Neural progenitor cell (in vitro differentiated cells): ENCODE results near the gene RBM43. TPM values are rescaled to one million over a fixed set of nuclear protein-coding genes. Genes with fewer than 3 reads are reported as not detected.

Experiments
- DNase-seq: peaks from one replicate; pipeline ENCODE4 v3.0.0-alpha.2; 2016; ENCODE audit warnings: low spot score
- H2AFZ ChIP-seq: fragments of 200-600 bp; sonication (generic); replicated peaks from 2 replicates; pipeline ENCODE4 v1.6.1; 2016; ENCODE audit warnings: antibody characterized with exemption
- H3F3A ChIP-seq: fragments of 200-600 bp; sonication (generic); 2 replicates; pipeline ENCODE4 v1.6.1; 2016; ENCODE audit warnings: antibody characterized with exemption, low read depth
- H3K27ac ChIP-seq: fragments of 200-600 bp; sonication (generic); 2 replicates; pipeline ENCODE4 v1.5.1; 2016; ENCODE audit warnings: mild to moderate bottlenecking
- H3K27me3 ChIP-seq: fragments of 200-600 bp; sonication (generic); 2 replicates; pipeline ENCODE4 v1.6.1; 2016; ENCODE audit warnings: mild to moderate bottlenecking, moderate library complexity
- H3K36me3 ChIP-seq: fragments of 200-600 bp; sonication (generic); 2 replicates; pipeline ENCODE4 v1.5.1; 2016
- H3K4me1 ChIP-seq: fragments of 200-600 bp; sonication (generic); 2 replicates; pipeline ENCODE4 v1.6.1; 2016; ENCODE audit warnings: mixed run types
- H3K4me2 ChIP-seq: fragments of 200-600 bp; sonication (generic); 2 replicates; pipeline ENCODE4 v1.6.1; 2016
- H3K4me3 ChIP-seq: fragments of 200-600 bp; sonication (generic); 2 replicates; pipeline ENCODE4 v1.5.1; 2016
- H3K79me2 ChIP-seq: fragments of 200-600 bp; sonication (generic); 2 replicates; pipeline ENCODE4 v1.6.1; 2016; ENCODE audit warnings: low read depth
- H3K9ac ChIP-seq: fragments of 200-600 bp; sonication (generic); 2 replicates; pipeline ENCODE4 v1.6.1; 2016
- H3K9me3 ChIP-seq: fragments of 200-600 bp; sonication (generic); 2 replicates; pipeline ENCODE4 v1.5.1; 2016; ENCODE audit warnings: low read depth
- H4K20me1 ChIP-seq: fragments of 200-600 bp; sonication (generic); 2 replicates; pipeline ENCODE4 v1.6.1; 2016; ENCODE audit warnings: low read depth
- H3K27ac Mint-ChIP-seq: 3 replicates; pipeline ENCODE4 v1.8.0; 2021; ENCODE audit warnings: mixed read lengths
- H3K27me3 Mint-ChIP-seq: 2 replicates; pipeline ENCODE4 v1.8.0; 2022; ENCODE audit warnings: low read depth, mild to moderate bottlenecking, inconsistent platforms, moderate library complexity, mixed read lengths; ENCODE audit not compliant: insufficient read depth
- H3K36me3 Mint-ChIP-seq: 3 replicates; pipeline ENCODE4 v1.8.0; 2021; ENCODE audit warnings: mixed read lengths
- H3K4me1 Mint-ChIP-seq: 3 replicates; pipeline ENCODE4 v1.8.0; 2021; ENCODE audit warnings: mixed read lengths
- H3K4me3 Mint-ChIP-seq: 3 replicates; pipeline ENCODE4 v1.8.0; 2021; ENCODE audit warnings: mild to moderate bottlenecking, moderate library complexity, mixed read lengths
- H3K9me3 Mint-ChIP-seq: 3 replicates; pipeline ENCODE4 v1.8.0; 2020; ENCODE audit warnings: mixed read lengths
- EZH2 ChIP-seq: fragments of 200-600 bp; sonication (generic); IDR thresholded peaks from 2 replicates; pipeline ENCODE4 v1.6.1; 2017; ENCODE audit warnings: antibody characterized with exemption, mild to moderate bottlenecking, moderate library complexity
- EZH2phosphoT487 ChIP-seq: fragments of 200-600 bp; sonication (generic); IDR thresholded peaks from 2 replicates; pipeline ENCODE4 v1.6.1; 2017; ENCODE audit warnings: antibody characterized with exemption
- total RNA-seq: library from RNA; depleted of rRNA; stranded (reverse); fragments of >200 nt; gene quantifications from 2 replicates; pipeline ENCODE4 v1.2.3, GENCODE V29; 2015; ENCODE audit warnings: low replicate concordance
- TF ChIP-seq, protein P1 (sequence below): fragments of 200-600 bp; sonication (generic); IDR thresholded peaks from 2 replicates; pipeline ENCODE4 v1.5.1; 2017; ENCODE audit warnings: antibody characterized with exemption, mild to moderate bottlenecking

The RBM43 gene
- total RNA-seq, 1 donor from 2014 or later = 1.1 TPM

DNA sequence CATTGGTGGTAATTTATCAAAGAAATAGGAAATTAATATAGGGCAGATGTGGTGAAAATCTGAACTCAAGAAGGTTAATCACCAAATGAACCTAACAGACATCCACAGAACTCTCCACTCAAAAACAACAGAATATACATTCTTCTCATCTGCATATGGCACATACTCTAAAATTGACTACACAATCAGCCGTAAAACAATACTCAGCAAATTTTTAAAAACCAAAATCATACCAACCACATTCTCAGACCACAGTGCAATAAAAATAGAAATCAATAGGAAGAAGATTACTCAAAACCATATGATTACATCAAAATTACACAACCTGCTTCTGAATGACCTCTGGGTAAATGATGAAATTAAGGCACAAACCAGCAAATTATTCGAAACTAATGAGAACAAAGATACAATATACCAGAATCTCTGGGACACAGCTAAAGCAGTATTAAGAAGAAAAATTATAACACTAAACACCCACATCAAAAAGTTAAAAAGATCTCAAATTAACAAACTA is 31.0 kb downstream of the RBM43 start:
- Histone ChIP-seq H3K4me3 (no peak overlapping the region), H2AFZ (no peak overlapping the region), H3F3A (no peaks in the 10 kb centered on the region), H3K4me1 (no peaks in the 10 kb centered on the region), H3K36me3 (no peaks in the 10 kb centered on the region), H3K27me3 (no peaks in the 10 kb centered on the region), H4K20me1 (no peaks in the 10 kb centered on the region), H3K9me3 (no peaks in the 10 kb centered on the region), H3K27ac (no peak overlapping the region), H3K4me2 (no peak overlapping the region), H3K79me2 (no peaks in the 10 kb centered on the region), H3K9ac (no peak overlapping the region)
- H3K27me3 Mint-ChIP-seq = no peaks in the 10 kb centered on the region
- no peak for DNase-seq
- TF ChIP-seq EZH2 (no peak), EZH2phosphoT487 (no peak)
- TF ChIP-seq, protein P1, sequence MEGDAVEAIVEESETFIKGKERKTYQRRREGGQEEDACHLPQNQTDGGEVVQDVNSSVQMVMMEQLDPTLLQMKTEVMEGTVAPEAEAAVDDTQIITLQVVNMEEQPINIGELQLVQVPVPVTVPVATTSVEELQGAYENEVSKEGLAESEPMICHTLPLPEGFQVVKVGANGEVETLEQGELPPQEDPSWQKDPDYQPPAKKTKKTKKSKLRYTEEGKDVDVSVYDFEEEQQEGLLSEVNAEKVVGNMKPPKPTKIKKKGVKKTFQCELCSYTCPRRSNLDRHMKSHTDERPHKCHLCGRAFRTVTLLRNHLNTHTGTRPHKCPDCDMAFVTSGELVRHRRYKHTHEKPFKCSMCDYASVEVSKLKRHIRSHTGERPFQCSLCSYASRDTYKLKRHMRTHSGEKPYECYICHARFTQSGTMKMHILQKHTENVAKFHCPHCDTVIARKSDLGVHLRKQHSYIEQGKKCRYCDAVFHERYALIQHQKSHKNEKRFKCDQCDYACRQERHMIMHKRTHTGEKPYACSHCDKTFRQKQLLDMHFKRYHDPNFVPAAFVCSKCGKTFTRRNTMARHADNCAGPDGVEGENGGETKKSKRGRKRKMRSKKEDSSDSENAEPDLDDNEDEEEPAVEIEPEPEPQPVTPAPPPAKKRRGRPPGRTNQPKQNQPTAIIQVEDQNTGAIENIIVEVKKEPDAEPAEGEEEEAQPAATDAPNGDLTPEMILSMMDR = no peak
- H3K36me3 Mint-ChIP-seq = no peaks in the 10 kb centered on the region
- no peak overlapping the region for H3K27ac Mint-ChIP-seq
- peaks cover 9% of the 10 kb centered on the region for H3K9me3 Mint-ChIP-seq
- H3K4me1 Mint-ChIP-seq = no peaks in the 10 kb centered on the region
- no peak overlapping the region for H3K4me3 Mint-ChIP-seq

DNA sequence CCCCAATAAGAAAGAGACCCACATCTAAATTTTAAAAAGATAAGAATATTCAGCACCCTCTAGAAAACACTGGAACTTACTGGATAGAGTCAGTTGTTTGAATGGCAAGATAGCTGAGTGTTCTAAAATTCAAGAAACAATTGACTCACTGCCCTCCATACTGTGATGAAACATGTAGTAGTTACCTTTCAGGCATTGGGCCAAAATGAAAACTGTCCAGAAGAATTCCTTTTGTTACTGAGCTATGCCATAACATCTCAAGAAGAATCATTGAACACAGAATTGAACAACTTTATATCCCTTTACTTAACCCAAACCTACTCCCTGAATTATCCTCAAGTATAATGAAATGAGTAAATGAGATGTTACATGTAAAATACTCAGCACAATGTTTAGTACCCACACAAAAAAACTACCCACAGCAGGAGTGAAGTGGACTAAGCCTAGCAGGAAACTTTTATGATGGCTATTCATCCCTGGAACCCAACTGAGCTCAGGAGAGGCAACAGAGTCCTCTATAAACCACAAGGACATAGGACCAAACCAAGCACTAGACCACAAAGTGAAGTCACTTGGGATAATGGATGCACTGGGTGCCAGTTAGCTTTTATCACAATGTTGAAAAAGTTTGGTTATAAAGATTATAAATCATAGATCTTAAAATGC is 32.7 kb downstream of the RBM43 start:
- H3K4me3 Mint-ChIP-seq = no peak overlapping the region
- no peaks in the 10 kb centered on the region for H3K36me3 Mint-ChIP-seq
- H3K4me1 Mint-ChIP-seq = no peaks in the 10 kb centered on the region
- Histone ChIP-seq H3K9me3 (no peaks in the 10 kb centered on the region), H3F3A (no peaks in the 10 kb centered on the region), H3K36me3 (no peaks in the 10 kb centered on the region), H3K4me2 (no peak overlapping the region), H3K9ac (no peak overlapping the region), H3K27me3 (no peaks in the 10 kb centered on the region), H3K4me3 (no peak overlapping the region), H3K4me1 (no peaks in the 10 kb centered on the region), H2AFZ (no peak overlapping the region), H4K20me1 (no peaks in the 10 kb centered on the region), H3K27ac (no peak overlapping the region), H3K79me2 (no peaks in the 10 kb centered on the region)
- peaks cover 11% of the 10 kb centered on the region for H3K9me3 Mint-ChIP-seq
- H3K27ac Mint-ChIP-seq = no peak overlapping the region
- DNase-seq = no peak
- TF ChIP-seq, protein P1 = no peak
- TF ChIP-seq EZH2phosphoT487 = no peak
- no peak for TF ChIP-seq EZH2
- no peaks in the 10 kb centered on the region for H3K27me3 Mint-ChIP-seq

DNA sequence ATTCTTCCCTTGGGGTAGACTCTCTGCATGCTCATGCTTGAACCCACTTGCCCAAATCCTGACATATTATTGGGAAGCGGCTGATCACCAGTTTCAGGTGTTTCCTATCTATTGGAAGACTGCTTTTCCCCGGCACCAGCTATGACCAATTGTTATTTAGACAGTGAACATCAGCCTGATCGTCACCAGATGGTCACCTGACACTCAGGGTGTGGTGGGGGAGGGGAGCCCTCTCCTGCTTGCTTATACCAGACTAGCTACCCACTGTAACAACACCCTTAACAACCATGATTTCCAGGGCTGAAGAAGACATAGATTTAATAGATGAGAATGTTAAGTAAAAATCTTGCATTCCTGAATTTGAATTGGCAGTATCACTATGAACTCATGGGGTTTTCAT is 44.3 kb downstream of the RBM43 start:
- Histone ChIP-seq H3K36me3 (no peaks in the 10 kb centered on the region), H3K4me2 (no peak overlapping the region), H3K27me3 (no peaks in the 10 kb centered on the region), H3K4me1 (no peaks in the 10 kb centered on the region), H3K9ac (no peak overlapping the region), H4K20me1 (no peaks in the 10 kb centered on the region), H3F3A (no peaks in the 10 kb centered on the region), H2AFZ (peak overlapping the region; percentile 31), H3K4me3 (no peak overlapping the region), H3K27ac (no peak overlapping the region), H3K9me3 (no peaks in the 10 kb centered on the region), H3K79me2 (no peaks in the 10 kb centered on the region)
- TF ChIP-seq EZH2 (no peak), EZH2phosphoT487 (no peak)
- TF ChIP-seq, protein P1 = no peak
- Mint-ChIP-seq H3K4me3 (no peak overlapping the region), H3K27ac (no peak overlapping the region), H3K4me1 (peaks cover 3% of the 10 kb centered on the region), H3K27me3 (no peaks in the 10 kb centered on the region), H3K36me3 (no peaks in the 10 kb centered on the region), H3K9me3 (no peaks in the 10 kb centered on the region)
- DNase-seq = no peak
